HG03159 (cell line): Measurements from ENCODE around the gene SETD4.

Source experiments
- ATAC-seq: cut with Tn5 transposase; IDR thresholded peaks from one replicate; pipeline ENCODE4 v1.9.1; 2021; ENCODE audit warnings: mild to moderate bottlenecking, moderate library complexity; ENCODE audit not compliant: unreplicated experiment

The SETD4 gene

GRCh38 chr21:36015045-36015444, 45.3 kb downstream of the SETD4 start:
- no peak for ATAC-seq

GRCh38 chr21:36010801-36011200, 49.5 kb downstream of the SETD4 start:
- ATAC-seq = no peak

- ATAC-seq = no peak
Measured at GRCh38 chr21:36008505-36008904, 51.8 kb downstream of the SETD4 start.

- ATAC-seq = no peak
Measured at GRCh38 chr21:36005879-36006400, 54.4 kb downstream of the SETD4 start.

GRCh38 chr21:36005018-36005417, 55.3 kb downstream of the SETD4 start:
- no peak for ATAC-seq

- no peak for ATAC-seq
Measured at GRCh38 chr21:36004441-36004840, 55.9 kb downstream of the SETD4 start.

- ATAC-seq = no peak
Measured at GRCh38 chr21:36003776-36004175, 56.5 kb downstream of the SETD4 start.

- ATAC-seq = no peak
Measured at GRCh38 chr21:35996217-35996616, 64.1 kb downstream of the SETD4 start.

- no peak for ATAC-seq
Measured at GRCh38 chr21:35995522-35996088, 64.7 kb downstream of the SETD4 start.

- ATAC-seq = no peak
Measured at GRCh38 chr21:35994613-35995012, 65.7 kb downstream of the SETD4 start.

GRCh38 chr21:35993875-35994490, 66.3 kb downstream of the SETD4 start:
- ATAC-seq = no peak

GRCh38 chr21:35991131-35991530, 69.2 kb downstream of the SETD4 start:
- ATAC-seq = no peak

- ATAC-seq = no peak
Measured at GRCh38 chr21:35990609-35991008, 69.7 kb downstream of the SETD4 start.

- ATAC-seq = no peak
Measured at GRCh38 chr21:35989138-35989735, 71.1 kb downstream of the SETD4 start.

GRCh38 chr21:35988416-35989137, 71.7 kb downstream of the SETD4 start:
- ATAC-seq = no peak

GRCh38 chr21:35987475-35987874, 72.9 kb downstream of the SETD4 start:
- ATAC-seq = no peak

- no peak for ATAC-seq
Measured at GRCh38 chr21:35984654-35985361, 75.5 kb downstream of the SETD4 start.
